ENCODE results near the gene CPNE2.
"Not testable (repeated sequence)": the region's sequence is repeated elsewhere in the genome, so short reads cannot be mapped to it uniquely, and the experiment has no call there.

Gene CPNE2

GRCh38 chr16:57108432-57108831 lies 16.0 kb downstream of the CPNE2 start:
- H3K36me3 ChIP-seq (ENCODE audit: control insufficient read depth in 2 of 2, insufficient read depth in 2 of 2, low read length in 2 of 2), result peaks cover 3 to 7% of the 10 kb centered on the region in 2 donors
- no peak overlapping the region for H3K27ac ChIP-seq (ENCODE audit: low read depth in 2 of 2, low read length in 2 of 2)
- H3K27me3 ChIP-seq (ENCODE audit: control insufficient read depth in 2 of 2, insufficient read depth in 2 of 2, low read length in 2 of 2), result no peaks in the 10 kb centered on the region
- H3K4me3 ChIP-seq (ENCODE audit: low read length in 2 of 2), result no peak overlapping the region
- H3K9me3 ChIP-seq (ENCODE audit: control insufficient read depth in 2 of 2, low read length in 2 of 2), result no peaks in the 10 kb centered on the region
- no peak overlapping the region for H3K9ac ChIP-seq (ENCODE audit: low read depth in 1 of 2, low read length in 2 of 2)
- peaks cover 0 to 3% of the 10 kb centered on the region in 2 donors for H3K4me1 ChIP-seq (ENCODE audit: control insufficient read depth in 2 of 2, insufficient read depth in 2 of 2, low read length in 2 of 2)

DNA sequence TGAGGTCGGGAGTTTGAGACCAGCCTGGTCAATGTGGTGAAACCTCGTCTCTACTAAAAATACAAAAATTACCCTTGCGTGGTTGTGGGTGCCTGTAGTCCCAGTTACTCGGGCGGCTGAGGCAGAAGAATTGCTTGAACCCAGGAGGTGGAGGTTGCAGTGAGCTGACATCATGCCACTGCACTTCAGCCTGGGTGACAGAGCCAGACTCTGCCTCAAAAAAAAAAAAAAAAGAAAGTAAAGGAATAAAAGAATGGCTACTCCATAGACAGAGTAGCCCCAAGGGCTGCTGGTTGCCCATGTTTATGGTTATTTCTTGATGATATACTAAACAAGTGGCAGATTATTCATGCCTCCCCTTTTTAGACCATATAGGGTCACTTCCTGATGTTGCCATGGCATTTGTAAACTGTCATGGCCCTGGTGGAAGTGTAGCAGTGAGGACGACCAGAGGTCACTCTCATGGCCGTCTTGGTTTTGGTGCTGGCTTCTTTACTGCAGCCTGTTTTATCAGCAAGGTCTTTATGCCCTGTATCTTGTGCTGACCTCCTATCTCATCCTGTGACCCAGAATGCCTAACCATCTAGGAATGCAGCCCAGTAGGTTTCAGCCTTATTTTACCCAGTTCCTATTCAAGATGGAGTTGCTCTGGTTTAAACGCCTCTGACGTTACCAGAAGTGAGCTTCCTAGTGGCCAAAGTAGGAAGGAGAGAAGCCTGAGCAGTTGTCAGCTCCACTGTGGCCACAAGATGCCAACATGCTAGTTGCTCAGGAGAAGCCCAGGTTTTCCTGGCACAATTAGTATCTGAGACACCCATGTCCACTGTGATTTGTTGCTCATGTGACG lies 17.1 kb downstream of the CPNE2 start:
- H3K9me3 ChIP-seq (ENCODE audit: control insufficient read depth in 2 of 2, low read length in 2 of 2); H3K27me3 ChIP-seq (ENCODE audit: control insufficient read depth in 2 of 2, insufficient read depth in 2 of 2, low read length in 2 of 2); H3K27ac ChIP-seq (ENCODE audit: low read depth in 2 of 2, low read length in 2 of 2); H3K9ac ChIP-seq (ENCODE audit: low read depth in 1 of 2, low read length in 2 of 2); H3K4me1 ChIP-seq (ENCODE audit: control insufficient read depth in 2 of 2, insufficient read depth in 2 of 2, low read length in 2 of 2); H3K4me3 ChIP-seq (ENCODE audit: low read length in 2 of 2): not testable (repeated sequence)
- peaks cover 10 to 18% of the 10 kb centered on the region in 2 donors for H3K36me3 ChIP-seq (ENCODE audit: control insufficient read depth in 2 of 2, insufficient read depth in 2 of 2, low read length in 2 of 2)

DNA sequence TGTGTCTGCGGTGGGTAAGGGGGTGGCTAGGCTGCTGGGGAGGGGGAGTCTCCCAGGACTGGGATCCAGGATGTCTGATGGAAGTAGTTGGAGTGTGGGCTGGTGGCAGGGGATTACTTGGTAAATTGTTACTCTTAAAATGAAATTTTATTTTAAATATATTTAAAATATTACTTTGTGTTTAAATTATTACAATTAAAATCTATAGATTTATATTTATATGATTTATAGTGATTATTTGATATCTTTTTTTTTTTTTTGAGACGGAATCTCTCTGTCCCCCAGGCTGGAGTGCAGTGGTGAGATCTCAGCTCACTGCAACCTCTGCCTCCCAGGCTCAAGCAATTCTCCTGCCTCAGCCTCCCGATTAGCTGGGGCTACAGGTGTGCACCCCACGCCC lies 18.6 kb downstream of the CPNE2 start:
- no peaks in the 10 kb centered on the region for H3K9me3 ChIP-seq (ENCODE audit: control insufficient read depth in 2 of 2, low read length in 2 of 2)
- H3K27ac ChIP-seq (ENCODE audit: low read depth in 2 of 2, low read length in 2 of 2), result no peak overlapping the region
- H3K4me3 ChIP-seq (ENCODE audit: low read length in 2 of 2), result no peak overlapping the region
- H3K9ac ChIP-seq (ENCODE audit: low read depth in 1 of 2, low read length in 2 of 2), result no peak overlapping the region
- H3K4me1 ChIP-seq (ENCODE audit: control insufficient read depth in 2 of 2, insufficient read depth in 2 of 2, low read length in 2 of 2), result peaks cover 0 to 3% of the 10 kb centered on the region in 2 donors
- H3K36me3 ChIP-seq (ENCODE audit: control insufficient read depth in 2 of 2, insufficient read depth in 2 of 2, low read length in 2 of 2), result peaks cover 16 to 22% of the 10 kb centered on the region in 2 donors
- no peaks in the 10 kb centered on the region for H3K27me3 ChIP-seq (ENCODE audit: control insufficient read depth in 2 of 2, insufficient read depth in 2 of 2, low read length in 2 of 2)

- peaks cover 21 to 26% of the 10 kb centered on the region in 2 donors for H3K36me3 ChIP-seq (ENCODE audit: control insufficient read depth in 2 of 2, insufficient read depth in 2 of 2, low read length in 2 of 2)
- H3K27ac ChIP-seq (ENCODE audit: low read depth in 2 of 2, low read length in 2 of 2), result no peak overlapping the region
- no peaks in the 10 kb centered on the region for H3K9me3 ChIP-seq (ENCODE audit: control insufficient read depth in 2 of 2, low read length in 2 of 2)
- H3K9ac ChIP-seq (ENCODE audit: low read depth in 1 of 2, low read length in 2 of 2), result no peak overlapping the region
- H3K27me3 ChIP-seq (ENCODE audit: control insufficient read depth in 2 of 2, insufficient read depth in 2 of 2, low read length in 2 of 2), result no peaks in the 10 kb centered on the region
- no peak overlapping the region for H3K4me3 ChIP-seq (ENCODE audit: low read length in 2 of 2)
- peaks cover 2 to 3% of the 10 kb centered on the region in 2 donors for H3K4me1 ChIP-seq (ENCODE audit: control insufficient read depth in 2 of 2, insufficient read depth in 2 of 2, low read length in 2 of 2)
Observed at GRCh38 chr16:57111420-57111819, 19.0 kb downstream of the CPNE2 start.

DNA sequence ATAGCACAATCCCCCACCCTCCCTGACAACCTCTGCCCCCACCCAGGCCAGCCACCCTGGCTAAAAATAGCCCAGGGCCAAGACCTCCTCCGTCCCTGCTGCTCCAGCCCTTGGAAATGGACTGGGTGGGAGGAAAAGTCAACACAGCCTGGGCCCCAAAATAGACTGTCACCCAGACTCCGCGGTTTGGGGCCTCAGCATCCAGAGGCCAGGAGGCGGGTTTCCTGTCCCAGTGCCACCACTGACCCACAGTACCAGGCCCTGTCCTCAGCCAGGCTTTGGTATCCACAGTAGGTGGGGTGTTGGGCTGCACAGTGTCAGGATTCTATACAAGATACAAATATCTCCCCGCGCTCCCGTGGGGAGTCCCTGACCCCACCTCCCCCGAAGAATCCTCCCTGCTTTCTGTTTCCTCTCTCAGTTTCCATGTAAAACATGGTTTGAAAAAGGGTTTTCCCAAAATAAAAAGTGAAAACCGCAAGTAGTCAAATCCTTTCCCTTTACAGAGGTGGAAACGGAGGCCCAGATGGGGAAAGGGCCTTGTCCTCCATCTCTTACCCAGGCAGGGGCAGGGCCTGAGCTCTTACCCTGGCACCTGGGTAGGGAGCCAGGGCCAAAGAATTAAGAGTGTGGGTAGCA lies 20.1 kb downstream of the CPNE2 start:
- Histone ChIP-seq H3K9ac (ENCODE audit: low read depth in 1 of 2, low read length in 2 of 2) (no peak overlapping the region), H3K36me3 (ENCODE audit: control insufficient read depth in 2 of 2, insufficient read depth in 2 of 2, low read length in 2 of 2) (peaks cover 25 to 35% of the 10 kb centered on the region in 2 donors), H3K27ac (ENCODE audit: low read depth in 2 of 2, low read length in 2 of 2) (no peak overlapping the region), H3K4me3 (ENCODE audit: low read length in 2 of 2) (no peak overlapping the region), H3K27me3 (ENCODE audit: control insufficient read depth in 2 of 2, insufficient read depth in 2 of 2, low read length in 2 of 2) (no peaks in the 10 kb centered on the region), H3K4me1 (ENCODE audit: control insufficient read depth in 2 of 2, insufficient read depth in 2 of 2, low read length in 2 of 2) (peaks cover 0 to 2% of the 10 kb centered on the region in 2 donors), H3K9me3 (ENCODE audit: control insufficient read depth in 2 of 2, low read length in 2 of 2) (no peaks in the 10 kb centered on the region)

DNA sequence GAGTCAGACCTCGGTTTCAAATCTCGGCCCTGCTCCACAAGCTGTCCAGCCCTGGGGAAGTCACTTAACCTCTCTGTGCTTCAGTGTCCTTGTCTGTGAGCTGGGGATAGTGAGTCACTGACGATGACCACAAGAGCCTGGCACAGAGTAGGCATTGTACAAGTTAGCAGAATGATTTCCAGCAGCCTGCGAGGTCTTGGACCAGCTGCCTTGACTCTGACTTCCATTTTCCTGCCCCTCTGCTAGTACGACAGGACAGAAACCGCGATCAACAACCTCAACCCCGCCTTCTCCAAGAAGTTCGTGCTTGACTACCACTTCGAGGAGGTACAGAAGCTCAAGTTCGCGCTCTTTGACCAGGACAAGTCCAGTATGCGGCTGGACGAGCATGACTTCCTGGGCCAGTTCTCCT lies 20.7 kb downstream of the CPNE2 start:
- Histone ChIP-seq H3K9ac (ENCODE audit: low read depth in 1 of 2, low read length in 2 of 2) (no peak overlapping the region), H3K27me3 (ENCODE audit: control insufficient read depth in 2 of 2, insufficient read depth in 2 of 2, low read length in 2 of 2) (no peaks in the 10 kb centered on the region), H3K9me3 (ENCODE audit: control insufficient read depth in 2 of 2, low read length in 2 of 2) (no peaks in the 10 kb centered on the region), H3K4me1 (ENCODE audit: control insufficient read depth in 2 of 2, insufficient read depth in 2 of 2, low read length in 2 of 2) (peaks cover 0 to 2% of the 10 kb centered on the region in 2 donors), H3K27ac (ENCODE audit: low read depth in 2 of 2, low read length in 2 of 2) (no peak overlapping the region), H3K36me3 (ENCODE audit: control insufficient read depth in 2 of 2, insufficient read depth in 2 of 2, low read length in 2 of 2) (peaks cover 30 to 38% of the 10 kb centered on the region in 2 donors), H3K4me3 (ENCODE audit: low read length in 2 of 2) (no peak overlapping the region)

DNA sequence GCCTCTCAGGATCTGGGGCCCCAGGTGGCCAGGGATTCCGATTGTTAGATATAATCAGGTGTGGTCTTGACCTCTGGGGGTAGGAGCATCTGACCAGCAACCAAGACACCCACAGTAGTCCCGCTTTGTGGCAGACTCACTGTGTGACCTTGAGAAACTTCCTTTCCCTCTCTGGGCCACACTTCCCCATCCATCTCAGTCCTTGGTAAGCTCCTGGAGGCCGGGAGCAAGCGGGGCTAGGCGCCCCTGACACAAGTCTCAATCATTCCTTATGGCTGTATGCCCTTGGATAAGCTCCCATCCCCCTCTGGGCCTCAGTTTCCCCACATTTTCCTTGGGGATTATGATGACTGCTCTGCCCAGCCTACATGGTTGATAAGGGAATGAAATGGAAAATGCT lies 21.3 kb downstream of the CPNE2 start:
- Histone ChIP-seq H3K9ac (ENCODE audit: low read depth in 1 of 2, low read length in 2 of 2) (no peak overlapping the region), H3K4me3 (ENCODE audit: low read length in 2 of 2) (no peak overlapping the region), H3K36me3 (ENCODE audit: control insufficient read depth in 2 of 2, insufficient read depth in 2 of 2, low read length in 2 of 2) (peaks cover 30 to 38% of the 10 kb centered on the region in 2 donors), H3K9me3 (ENCODE audit: control insufficient read depth in 2 of 2, low read length in 2 of 2) (no peaks in the 10 kb centered on the region), H3K27me3 (ENCODE audit: control insufficient read depth in 2 of 2, insufficient read depth in 2 of 2, low read length in 2 of 2) (no peaks in the 10 kb centered on the region), H3K27ac (ENCODE audit: low read depth in 2 of 2, low read length in 2 of 2) (no peak overlapping the region), H3K4me1 (ENCODE audit: control insufficient read depth in 2 of 2, insufficient read depth in 2 of 2, low read length in 2 of 2) (peaks cover 0 to 2% of the 10 kb centered on the region in 2 donors)

DNA sequence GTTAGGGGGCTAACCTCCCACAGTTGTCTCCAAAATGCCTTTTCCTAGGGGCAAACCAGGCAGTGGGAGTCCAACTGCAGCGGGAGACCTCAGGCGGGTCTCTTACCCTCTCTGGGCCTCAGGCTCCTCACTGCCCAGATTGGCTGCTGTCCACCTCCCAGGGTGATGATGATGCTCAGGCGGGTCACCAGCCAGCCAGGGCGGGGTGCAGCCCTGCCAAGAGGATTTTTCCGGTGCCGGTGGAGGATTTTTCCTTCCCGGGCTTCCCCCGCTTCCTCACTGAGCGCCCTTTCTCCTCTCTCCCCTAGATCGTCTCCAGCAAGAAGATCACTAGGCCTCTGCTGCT lies 22.8 kb downstream of the CPNE2 start:
- Histone ChIP-seq H3K9ac (ENCODE audit: low read depth in 1 of 2, low read length in 2 of 2) (no peak overlapping the region), H3K4me1 (ENCODE audit: control insufficient read depth in 2 of 2, insufficient read depth in 2 of 2, low read length in 2 of 2) (peaks cover 0 to 2% of the 10 kb centered on the region in 2 donors), H3K4me3 (ENCODE audit: low read length in 2 of 2) (no peak overlapping the region), H3K27me3 (ENCODE audit: control insufficient read depth in 2 of 2, insufficient read depth in 2 of 2, low read length in 2 of 2) (no peaks in the 10 kb centered on the region), H3K9me3 (ENCODE audit: control insufficient read depth in 2 of 2, low read length in 2 of 2) (no peaks in the 10 kb centered on the region), H3K27ac (ENCODE audit: low read depth in 2 of 2, low read length in 2 of 2) (no peak overlapping the region), H3K36me3 (ENCODE audit: control insufficient read depth in 2 of 2, insufficient read depth in 2 of 2, low read length in 2 of 2) (peaks cover 36 to 47% of the 10 kb centered on the region in 2 donors)

- Histone ChIP-seq H3K9ac (ENCODE audit: low read depth in 1 of 2, low read length in 2 of 2) (no peak overlapping the region), H3K27ac (ENCODE audit: low read depth in 2 of 2, low read length in 2 of 2) (no peak overlapping the region), H3K4me1 (ENCODE audit: control insufficient read depth in 2 of 2, insufficient read depth in 2 of 2, low read length in 2 of 2) (peaks cover 0 to 2% of the 10 kb centered on the region in 2 donors), H3K27me3 (ENCODE audit: control insufficient read depth in 2 of 2, insufficient read depth in 2 of 2, low read length in 2 of 2) (no peaks in the 10 kb centered on the region), H3K4me3 (ENCODE audit: low read length in 2 of 2) (no peak overlapping the region), H3K36me3 (ENCODE audit: control insufficient read depth in 2 of 2, insufficient read depth in 2 of 2, low read length in 2 of 2) (peaks cover 39 to 49% of the 10 kb centered on the region in 2 donors), H3K9me3 (ENCODE audit: control insufficient read depth in 2 of 2, low read length in 2 of 2) (no peaks in the 10 kb centered on the region)
Observed at GRCh38 chr16:57115514-57116182, 23.3 kb downstream of the CPNE2 start.

- Histone ChIP-seq H3K36me3 (ENCODE audit: control insufficient read depth in 2 of 2, insufficient read depth in 2 of 2, low read length in 2 of 2) (peaks cover 49 to 57% of the 10 kb centered on the region in 2 donors), H3K9me3 (ENCODE audit: control insufficient read depth in 2 of 2, low read length in 2 of 2) (no peaks in the 10 kb centered on the region), H3K4me1 (ENCODE audit: control insufficient read depth in 2 of 2, insufficient read depth in 2 of 2, low read length in 2 of 2) (peaks cover 0 to 2% of the 10 kb centered on the region in 2 donors), H3K27me3 (ENCODE audit: control insufficient read depth in 2 of 2, insufficient read depth in 2 of 2, low read length in 2 of 2) (no peaks in the 10 kb centered on the region), H3K9ac (ENCODE audit: low read depth in 1 of 2, low read length in 2 of 2) (no peak overlapping the region), H3K4me3 (ENCODE audit: low read length in 2 of 2) (no peak overlapping the region), H3K27ac (ENCODE audit: low read depth in 2 of 2, low read length in 2 of 2) (no peak overlapping the region)
Observed at GRCh38 chr16:57118461-57119084, 26.2 kb downstream of the CPNE2 start.

Measured in mucosa of rectum (tissue), 2 donors.